ENCODE data around the gene GRIK4.

GRIK4 gene

DNA sequence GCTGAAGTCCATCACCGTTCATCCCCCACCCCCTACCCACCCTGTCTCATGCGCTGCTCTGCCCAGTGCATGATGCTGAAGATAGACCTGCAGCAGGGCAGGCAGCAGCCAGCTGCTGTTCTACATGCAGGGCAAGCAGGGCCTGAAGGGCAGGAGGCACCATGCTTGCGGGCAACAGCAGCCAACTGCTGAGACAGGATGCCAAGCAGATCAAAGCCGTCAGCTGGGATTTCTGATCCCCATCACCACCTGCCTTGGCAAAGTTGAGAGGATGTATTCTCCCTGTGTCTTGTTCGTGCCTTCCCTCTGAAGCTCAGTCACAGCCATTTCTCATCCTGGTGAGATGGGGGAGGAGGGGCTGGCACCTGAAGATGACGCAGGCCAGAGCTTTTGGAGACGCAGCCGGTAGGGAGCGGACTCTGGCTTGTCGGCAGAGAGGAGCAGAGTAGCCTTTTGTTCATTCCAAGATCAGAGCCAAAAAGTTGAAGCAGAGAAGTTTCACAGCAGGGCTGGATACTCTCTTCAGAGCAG is 227.0 kb downstream of the GRIK4 start:
- TF ChIP-seq GATA3 (IDR thresholded peaks at IDR 0.05; ENCODE audit: low read depth, low read length): no peak
- TF ChIP-seq GATA2 (IDR thresholded peaks at IDR 0.05; ENCODE audit: low read depth, low read length): no peak

GRCh38 chr11:120739780-120740179 is 228.2 kb downstream of the GRIK4 start:
- TF ChIP-seq GATA2 (IDR thresholded peaks at IDR 0.05; ENCODE audit: low read depth, low read length) (peak; percentile 76), GATA3 (IDR thresholded peaks at IDR 0.05; ENCODE audit: low read depth, low read length) (no peak; the same call in 1 of the 2 replicates)

- no peak for TF ChIP-seq GATA3 (IDR thresholded peaks at IDR 0.05; ENCODE audit: low read depth, low read length)
- TF ChIP-seq GATA2 (IDR thresholded peaks at IDR 0.05; ENCODE audit: low read depth, low read length): peak; percentile 60; the same call in 1 of the 2 replicates
Observed at GRCh38 chr11:120740380-120740779, 228.8 kb downstream of the GRIK4 start.

DNA sequence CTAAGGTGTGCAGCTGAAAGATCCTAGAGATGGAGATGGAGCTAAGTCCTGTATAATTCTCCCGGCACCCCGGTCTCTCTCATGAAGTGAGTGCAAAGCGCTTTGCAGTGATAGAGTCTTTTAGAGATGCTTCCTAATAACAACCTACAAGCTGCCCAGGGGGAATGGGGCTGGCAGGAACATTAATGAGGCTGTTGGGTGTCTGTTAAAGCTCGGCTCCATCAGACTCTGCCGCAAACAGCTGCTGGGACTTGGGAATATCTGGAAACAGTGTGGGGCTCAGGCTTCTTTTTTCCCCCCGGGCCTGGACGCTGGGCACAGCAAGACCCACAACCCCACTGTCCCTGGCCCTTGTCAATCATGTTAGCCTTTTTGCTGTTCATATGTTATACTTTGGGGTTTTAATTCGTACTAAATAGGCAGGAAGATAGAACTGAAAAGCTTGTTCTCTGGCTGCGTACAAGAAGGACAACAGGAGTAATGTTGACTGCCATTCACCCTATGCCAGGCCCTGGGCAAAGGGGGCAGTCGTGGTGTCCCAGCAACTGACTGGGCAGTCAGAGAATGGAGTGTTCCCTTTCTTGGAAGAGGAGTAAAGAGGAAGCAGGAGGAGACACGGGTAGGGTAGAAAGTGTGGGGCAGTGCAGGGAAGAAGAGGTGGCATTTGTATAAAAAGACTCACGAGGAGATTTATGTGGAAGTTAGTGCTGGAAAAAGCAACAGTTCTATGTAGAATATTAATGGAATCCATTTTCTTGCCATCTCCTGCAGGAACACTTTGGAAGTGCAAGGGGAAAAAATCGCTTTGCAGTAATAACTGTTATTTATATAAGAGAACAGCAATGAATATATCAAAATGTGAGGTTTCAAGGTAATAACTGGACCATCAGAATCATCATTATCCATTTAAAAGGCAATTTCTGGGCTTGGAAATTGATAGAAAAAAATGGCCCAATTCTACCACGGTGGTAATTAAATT is 232.8 kb downstream of the GRIK4 start:
- TF ChIP-seq GATA3 (IDR thresholded peaks at IDR 0.05; ENCODE audit: low read depth, low read length) (no peak), GATA2 (IDR thresholded peaks at IDR 0.05; ENCODE audit: low read depth, low read length) (peak; percentile 38; the same call in 1 of the 2 replicates)

DNA sequence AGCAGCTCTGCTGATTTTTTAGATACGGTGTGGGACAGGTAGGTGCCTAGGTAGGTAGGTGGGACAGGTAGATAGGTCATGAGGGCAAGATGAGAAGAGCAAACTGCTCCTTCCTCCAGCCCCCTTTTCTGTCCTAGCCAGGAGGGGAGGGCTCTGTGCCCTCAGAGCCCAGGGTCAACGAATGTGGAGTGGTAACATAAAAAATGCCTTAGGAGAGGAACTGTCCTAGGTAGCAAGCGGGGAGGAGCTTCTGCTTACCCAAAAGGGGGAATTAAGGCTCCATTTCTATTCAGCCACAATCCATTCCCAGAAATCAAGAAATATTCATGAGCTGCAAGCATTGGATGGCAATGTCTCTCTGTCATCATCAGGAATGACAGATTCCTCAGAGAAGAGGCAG is 234.8 kb downstream of the GRIK4 start:
- TF ChIP-seq GATA3 (IDR thresholded peaks at IDR 0.05; ENCODE audit: low read depth, low read length): no peak
- no peak for TF ChIP-seq GATA2 (IDR thresholded peaks at IDR 0.05; ENCODE audit: low read depth, low read length)

GRCh38 chr11:120746836-120747609 is 235.5 kb downstream of the GRIK4 start:
- no peak for TF ChIP-seq GATA2 (IDR thresholded peaks at IDR 0.05; ENCODE audit: low read depth, low read length)
- no peak for TF ChIP-seq GATA3 (IDR thresholded peaks at IDR 0.05; ENCODE audit: low read depth, low read length)

- TF ChIP-seq GATA2 (IDR thresholded peaks at IDR 0.05; ENCODE audit: low read depth, low read length): no peak
- TF ChIP-seq GATA3 (IDR thresholded peaks at IDR 0.05; ENCODE audit: low read depth, low read length): no peak
Observed at GRCh38 chr11:120747850-120748814, 236.6 kb downstream of the GRIK4 start.

DNA sequence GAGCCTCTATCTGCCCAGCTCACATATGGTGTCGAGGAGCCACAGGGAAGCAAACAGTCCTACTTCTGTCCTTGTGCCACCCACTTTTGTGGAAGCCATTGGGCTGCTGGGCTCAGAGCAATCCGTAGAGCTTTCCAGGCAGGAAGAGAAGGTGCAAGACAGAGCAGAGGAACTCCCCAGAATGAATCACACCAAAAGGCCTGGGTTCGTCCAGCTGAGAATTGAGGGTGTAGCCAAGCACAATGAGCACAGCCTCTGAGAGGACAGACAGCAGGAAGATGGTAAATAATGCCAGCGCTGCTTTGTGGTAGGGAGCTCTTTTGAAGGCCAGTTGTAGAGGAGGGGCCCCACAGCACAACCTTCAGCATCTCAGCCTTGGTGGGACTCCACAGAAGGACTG is 237.8 kb downstream of the GRIK4 start:
- TF ChIP-seq GATA2 (IDR thresholded peaks at IDR 0.05; ENCODE audit: low read depth, low read length): no peak
- no peak for TF ChIP-seq GATA3 (IDR thresholded peaks at IDR 0.05; ENCODE audit: low read depth, low read length)

DNA sequence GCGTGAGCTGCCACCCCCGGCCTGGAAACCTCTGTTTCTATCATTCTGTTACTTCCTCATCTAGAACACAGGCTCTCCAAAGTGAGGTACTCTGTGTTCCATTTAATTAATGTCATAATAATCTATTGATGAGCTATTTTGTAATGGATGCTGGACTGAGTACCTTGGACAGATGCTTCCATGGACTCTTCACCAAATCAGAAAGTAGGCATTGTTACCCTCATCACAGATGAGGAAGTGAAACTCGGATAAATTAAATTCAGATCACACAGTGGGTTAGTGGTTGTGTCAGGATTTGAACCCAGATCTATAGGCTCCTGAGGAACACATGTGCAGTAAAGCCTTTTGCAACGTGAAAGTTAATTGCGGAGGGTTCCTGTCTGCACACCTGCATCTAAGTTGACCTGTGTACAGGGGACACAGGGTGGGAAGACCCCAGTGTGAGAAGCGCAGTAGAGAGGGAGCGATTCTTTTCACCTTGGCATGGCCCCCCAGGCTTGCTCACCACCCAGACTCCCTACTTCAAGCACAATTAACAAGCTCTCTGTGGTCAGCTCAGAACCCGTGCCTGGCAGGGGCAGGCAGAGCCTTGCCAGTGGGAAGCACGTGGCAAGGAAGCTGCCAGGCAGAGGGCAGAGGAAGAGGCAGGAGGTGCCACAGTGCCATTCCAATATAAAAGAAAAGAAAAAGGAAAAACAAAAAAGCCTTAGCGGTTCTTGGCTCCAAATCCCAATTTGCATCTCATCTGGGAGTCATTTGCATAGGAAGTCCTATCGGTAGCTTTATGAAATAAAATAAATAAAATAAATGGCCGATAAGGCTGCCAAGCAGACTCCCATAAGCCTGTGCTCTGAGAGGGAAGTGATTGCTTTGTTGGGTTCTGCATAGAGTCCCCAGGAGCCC is 239.3 kb downstream of the GRIK4 start:
- TF ChIP-seq GATA2 (IDR thresholded peaks at IDR 0.05; ENCODE audit: low read depth, low read length): no peak
- TF ChIP-seq GATA3 (IDR thresholded peaks at IDR 0.05; ENCODE audit: low read depth, low read length): no peak

DNA sequence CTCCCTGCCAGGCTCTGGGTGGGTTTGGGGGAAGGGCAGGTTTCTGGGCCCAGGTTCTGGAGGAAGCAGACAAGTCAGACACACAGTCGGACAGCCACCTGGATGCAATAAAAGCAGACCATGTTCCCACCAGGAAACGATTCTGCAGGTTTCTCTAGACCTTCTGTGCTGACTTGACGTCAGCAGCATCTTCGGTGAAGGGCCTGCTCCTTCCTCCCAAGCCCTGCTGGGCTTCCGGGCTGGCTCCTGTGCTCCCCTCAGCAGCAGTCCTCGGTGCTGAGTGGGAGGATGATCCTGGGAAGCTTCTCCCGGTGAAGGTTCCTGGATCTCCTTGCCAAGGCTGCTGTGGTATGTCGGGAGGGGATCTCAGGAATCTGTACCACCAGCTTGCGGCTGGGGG is 240.0 kb downstream of the GRIK4 start:
- TF ChIP-seq GATA3 (IDR thresholded peaks at IDR 0.05; ENCODE audit: low read depth, low read length) (no peak), GATA2 (IDR thresholded peaks at IDR 0.05; ENCODE audit: low read depth, low read length) (no peak)

- TF ChIP-seq GATA2 (IDR thresholded peaks at IDR 0.05; ENCODE audit: low read depth, low read length): no peak
Observed at GRCh38 chr11:120752668-120753067, 241.1 kb downstream of the GRIK4 start.

DNA sequence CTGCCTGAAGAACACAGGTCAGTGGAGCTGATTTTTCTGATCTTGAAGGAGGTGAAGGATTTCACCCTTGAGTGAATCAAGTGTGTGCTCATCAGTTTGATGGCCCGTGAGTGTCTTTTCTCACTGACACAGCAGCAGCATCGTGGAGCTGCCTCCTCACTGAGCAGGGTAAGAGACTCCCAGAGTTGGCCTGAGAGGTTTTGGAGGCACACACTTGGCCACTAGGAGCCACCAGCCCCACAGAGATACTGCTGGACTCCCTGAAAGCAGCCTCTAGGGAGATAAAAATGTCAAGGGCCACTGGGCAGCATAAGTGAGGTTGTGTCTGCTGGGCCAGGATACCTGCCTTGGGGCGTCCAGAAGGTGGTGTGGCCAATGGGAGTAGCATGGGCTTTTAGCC is 245.4 kb downstream of the GRIK4 start:
- TF ChIP-seq GATA3 (IDR thresholded peaks at IDR 0.05; ENCODE audit: low read depth, low read length) (no peak), GATA2 (IDR thresholded peaks at IDR 0.05; ENCODE audit: low read depth, low read length) (no peak)
